Activated CD8-positive, alpha-beta T cell treated with anti-CD3 and anti-CD28 coated beads for 36 hours (primary cell): Measurements from ENCODE around the gene PLEKHM3. TPM values are rescaled to one million over a fixed set of nuclear protein-coding genes. Genes with fewer than 3 reads are reported as not detected.

Source experiments
- ATAC-seq: fragments of 200-7000 bp; cut with Tn5 transposase; one replicate; pipeline ENCODE4 v1.10.0; 2021; ENCODE audit warnings: mild to moderate bottlenecking, moderate library complexity
- CTCF ChIA-PET: fragments of 350-600 bp; sonication (Branson Sonifier 250); formaldehyde crosslinking; loops from one replicate; lab custom pipeline; 2021; ENCODE audit warnings: antibody characterized with exemption; lab: Charles Lee
- POLR2A ChIA-PET: fragments of 350-600 bp; sonication (Branson Sonifier 250); formaldehyde crosslinking; loops from one replicate; lab custom pipeline; 2021; ENCODE audit warnings: antibody characterized with exemption; lab: Charles Lee
- DNase-seq: peaks from one replicate; pipeline ENCODE4 v3.0.0-alpha.2; 2020
- H3K27ac Mint-ChIP-seq: one replicate; pipeline ENCODE4 v1.8.0; 2021; ENCODE audit warnings: mild to moderate bottlenecking, mixed read lengths
- H3K27me3 Mint-ChIP-seq: one replicate; pipeline ENCODE4 v1.8.0; 2021; ENCODE audit warnings: mixed read lengths
- H3K36me3 Mint-ChIP-seq: one replicate; pipeline ENCODE4 v1.8.0; 2021; ENCODE audit warnings: low read depth, mixed read lengths
- H3K4me1 Mint-ChIP-seq: one replicate; pipeline ENCODE4 v1.8.0; 2021; ENCODE audit warnings: low read depth, mixed read lengths
- H3K4me3 Mint-ChIP-seq: one replicate; pipeline ENCODE4 v1.8.0; 2021; ENCODE audit warnings: mild to moderate bottlenecking, moderate library complexity, mixed read lengths
- H3K9me3 Mint-ChIP-seq: one replicate; pipeline ENCODE4 v1.8.0; 2021; ENCODE audit warnings: mixed read lengths
- CTCF ChIP-seq: fragments of 200-600 bp; IDR thresholded peaks from one replicate; pipeline ENCODE4 v1.8.0; 2022; ENCODE audit warnings: antibody characterized with exemption, mild to moderate bottlenecking
- intact Hi-C: fragments of 100-400 bp; cut with micrococcal nuclease; formaldehyde crosslinking; loops from one replicate; pipeline ENCODE4 v1.10.0; 2022
- total RNA-seq, 2 experiments: library from RNA; stranded (reverse); gene quantifications; one replicate each; pipeline ENCODE4 v1.2.3, GENCODE V29; 2021

The PLEKHM3 gene
- total RNA-seq, 2 experiments from 2014 or later: 4.5 to 4.7 TPM

GRCh38 chr2:207975921-207976320 is 49.4 kb downstream of the PLEKHM3 start:
- POLR2A ChIA-PET: interaction anchor here (0.6 kb wide), 1 partner anchor 270 kb away, joined by 5 read pairs; no protein-coding TSS in a partner anchor
- ATAC-seq (no peak), DNase-seq (no peak)
- CTCF ChIA-PET: interaction anchor here (1.1 to 2.4 kb wide), 4 partner anchors 11 to 349 kb away, joined by 3 to 13 read pairs (median 6); no protein-coding TSS in a partner anchor
- intact Hi-C loops: no loop called here
- Mint-ChIP-seq H3K36me3 (no peaks in the 10 kb centered on the region), H3K27ac (no peak overlapping the region), H3K4me3 (no peak overlapping the region), H3K9me3 (no peaks in the 10 kb centered on the region), H3K27me3 (no peaks in the 10 kb centered on the region), H3K4me1 (peaks cover 6% of the 10 kb centered on the region)
- no peak for TF ChIP-seq CTCF

DNA sequence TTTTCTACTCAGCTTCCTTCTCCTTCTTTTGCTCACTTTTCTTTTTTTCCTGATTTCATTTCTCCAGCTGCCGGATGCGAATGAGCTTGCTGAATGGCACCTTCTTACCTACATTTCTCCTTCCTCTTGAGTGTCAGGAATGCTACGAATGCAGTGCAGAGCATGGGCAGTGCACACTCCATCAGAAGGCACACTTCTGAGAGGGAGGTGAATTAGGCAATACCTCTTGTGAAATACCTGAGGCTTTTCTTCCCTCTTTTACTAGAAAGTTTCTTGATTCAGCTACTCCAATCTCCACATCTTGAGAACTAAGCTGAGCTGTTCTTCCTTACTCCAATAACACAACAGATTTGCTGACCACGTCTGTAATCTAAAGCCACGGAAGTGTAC is 51.1 kb downstream of the PLEKHM3 start:
- no peak overlapping the region for H3K4me3 Mint-ChIP-seq
- TF ChIP-seq CTCF: no peak
- no peaks in the 10 kb centered on the region for H3K27me3 Mint-ChIP-seq
- CTCF ChIA-PET: interaction anchor here (0.7 to 4.4 kb wide), 8 partner anchors 10 to 280 kb away, joined by 3 to 25 read pairs (median 6); partner anchors contain the start of gene FZD5
- DNase-seq: no peak
- intact Hi-C loops: loop anchor here (5.0 kb wide), 1 partner anchor 227 kb away; no protein-coding TSS in a partner anchor
- peaks cover 15% of the 10 kb centered on the region for H3K4me1 Mint-ChIP-seq
- no peak for ATAC-seq
- POLR2A ChIA-PET: no interaction called here
- no peak overlapping the region for H3K27ac Mint-ChIP-seq
- no peaks in the 10 kb centered on the region for H3K9me3 Mint-ChIP-seq
- H3K36me3 Mint-ChIP-seq: no peaks in the 10 kb centered on the region

DNA sequence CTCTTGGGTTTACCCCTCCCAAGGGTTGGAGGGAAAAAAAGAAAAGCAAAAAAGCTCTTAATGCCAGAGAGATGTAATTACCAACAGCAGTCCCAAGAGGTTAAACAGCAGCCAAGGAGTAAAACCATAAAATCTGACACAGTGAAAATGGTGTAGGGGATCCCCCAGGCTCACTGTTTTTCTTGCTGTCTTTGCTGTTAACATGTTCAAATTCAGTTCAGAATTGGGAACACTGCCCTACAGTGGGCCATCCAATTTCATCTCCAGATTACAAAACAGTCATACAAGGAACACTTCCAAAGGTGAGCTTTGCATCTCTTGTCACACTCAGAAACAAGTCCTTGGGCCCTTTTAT is 54.5 kb downstream of the PLEKHM3 start:
- DNase-seq (no peak), ATAC-seq (no peak)
- Mint-ChIP-seq H3K36me3 (no peaks in the 10 kb centered on the region), H3K27ac (no peak overlapping the region), H3K9me3 (no peaks in the 10 kb centered on the region), H3K4me3 (no peak overlapping the region), H3K27me3 (no peaks in the 10 kb centered on the region), H3K4me1 (peaks cover 15% of the 10 kb centered on the region)
- ChIA-PET POLR2A (no interaction called here), CTCF (interaction anchor here (1.1 to 4.4 kb wide), 3 partner anchors 70 to 344 kb away, joined by 4 to 20 read pairs (median 4); no protein-coding TSS in a partner anchor)
- no peak for TF ChIP-seq CTCF
- intact Hi-C loops: loop anchor here (5.0 kb wide), 1 partner anchor 224 kb away; no protein-coding TSS in a partner anchor

DNA sequence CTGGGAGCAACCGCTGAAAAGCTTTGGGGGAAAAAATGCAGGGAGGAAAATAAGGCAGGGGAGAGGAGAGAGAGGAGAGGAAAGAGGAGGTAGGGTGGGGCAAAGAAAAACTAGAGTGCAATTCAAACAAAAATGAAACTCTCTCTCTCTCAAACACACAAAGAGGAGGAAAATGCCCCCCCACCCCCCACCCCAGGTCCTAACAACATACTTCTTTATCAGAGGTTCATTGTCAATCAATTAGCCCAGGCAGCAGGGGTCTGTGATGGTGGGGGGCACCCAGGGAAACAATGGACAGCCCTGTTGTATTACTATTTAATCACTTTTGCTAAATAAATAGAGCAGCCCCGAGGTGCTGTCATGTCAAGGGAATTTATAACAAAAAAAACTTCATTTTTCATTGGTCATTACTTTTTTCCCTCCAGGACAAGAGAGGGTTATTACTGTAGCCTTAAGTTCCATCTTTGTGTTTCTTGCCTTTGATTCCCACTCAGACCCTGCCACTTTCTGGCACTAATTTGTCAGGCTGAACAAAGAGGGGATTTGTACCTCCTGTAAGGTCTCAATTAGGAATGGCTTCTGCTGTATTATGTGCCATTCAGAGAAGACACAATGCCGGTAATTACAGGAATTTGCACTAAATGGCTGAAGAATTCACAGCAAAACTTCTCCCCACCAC is 55.0 kb downstream of the PLEKHM3 start:
- Mint-ChIP-seq H3K36me3 (no peaks in the 10 kb centered on the region), H3K4me1 (peaks cover 14% of the 10 kb centered on the region), H3K27me3 (no peaks in the 10 kb centered on the region), H3K4me3 (no peak overlapping the region), H3K27ac (no peak overlapping the region), H3K9me3 (no peaks in the 10 kb centered on the region)
- intact Hi-C loops: loop anchor here (5.0 kb wide), 1 partner anchor 223 kb away; no protein-coding TSS in a partner anchor
- ATAC-seq: no peak
- CTCF ChIA-PET: interaction anchor here (1.1 kb wide), 1 partner anchor 344 kb away, joined by 4 read pairs; no protein-coding TSS in a partner anchor
- DNase-seq: no peak
- no peak for TF ChIP-seq CTCF
- POLR2A ChIA-PET: no interaction called here

DNA sequence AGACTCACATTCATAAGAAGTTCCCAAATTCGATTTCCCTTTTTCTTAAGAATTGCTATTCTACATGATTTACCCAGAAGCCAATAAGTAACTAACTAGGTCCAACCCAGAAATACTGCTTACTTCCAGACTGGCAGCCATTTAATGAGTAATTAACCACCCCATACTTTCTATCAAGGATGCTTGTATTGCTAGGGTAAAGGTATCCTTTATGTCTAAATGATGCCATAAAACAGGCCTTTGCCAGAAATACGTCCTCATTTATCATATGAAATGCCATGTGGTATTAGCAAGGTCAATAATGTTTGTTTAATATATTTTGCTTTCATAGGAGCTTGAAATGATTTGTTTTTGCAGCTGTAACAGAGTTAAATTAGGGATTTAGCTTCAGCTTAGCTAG is 56.1 kb downstream of the PLEKHM3 start:
- DNase-seq (no peak), ATAC-seq (no peak)
- Mint-ChIP-seq H3K27me3 (no peaks in the 10 kb centered on the region), H3K9me3 (peaks cover 1% of the 10 kb centered on the region), H3K27ac (no peak overlapping the region), H3K36me3 (peaks cover 4% of the 10 kb centered on the region), H3K4me1 (peaks cover 11% of the 10 kb centered on the region), H3K4me3 (no peak overlapping the region)
- ChIA-PET CTCF (interaction anchor here (0.6 kb wide), 1 partner anchor 71 kb away, joined by 3 read pairs; no protein-coding TSS in a partner anchor), POLR2A (no interaction called here)
- intact Hi-C loops: no loop called here
- no peak for TF ChIP-seq CTCF
